Astrocyte of the cerebellum (primary cell): Measurements from ENCODE around the gene E4F1.
A peak's percentile ranks its signal among the peaks of the same experiment; 100 is the strongest.

ENCODE experiments used
- DNase-seq: peaks from one replicate; pipeline ENCODE4 v3.0.0-alpha.2; 2011; ENCODE audit warnings: low read depth
- H3K4me3 ChIP-seq: 2 replicates; pipeline ENCODE4 v1.5.1; 2011; ENCODE audit warnings: mild to moderate bottlenecking, low read depth, low read length, moderate library complexity
- in situ Hi-C: cut with HindIII; loops from 2 replicates; pipeline ENCODE4 v1.10.0; 2017; ENCODE audit warnings: low sequenced_read_pairs
- TF ChIP-seq, protein P1 (sequence below): IDR thresholded peaks from 2 replicates; pipeline ENCODE4 v1.5.1; 2012; ENCODE audit warnings: low read length, low read depth, moderate library complexity, mild to moderate bottlenecking; ENCODE audit errors: missing control alignments

Gene E4F1

DNA sequence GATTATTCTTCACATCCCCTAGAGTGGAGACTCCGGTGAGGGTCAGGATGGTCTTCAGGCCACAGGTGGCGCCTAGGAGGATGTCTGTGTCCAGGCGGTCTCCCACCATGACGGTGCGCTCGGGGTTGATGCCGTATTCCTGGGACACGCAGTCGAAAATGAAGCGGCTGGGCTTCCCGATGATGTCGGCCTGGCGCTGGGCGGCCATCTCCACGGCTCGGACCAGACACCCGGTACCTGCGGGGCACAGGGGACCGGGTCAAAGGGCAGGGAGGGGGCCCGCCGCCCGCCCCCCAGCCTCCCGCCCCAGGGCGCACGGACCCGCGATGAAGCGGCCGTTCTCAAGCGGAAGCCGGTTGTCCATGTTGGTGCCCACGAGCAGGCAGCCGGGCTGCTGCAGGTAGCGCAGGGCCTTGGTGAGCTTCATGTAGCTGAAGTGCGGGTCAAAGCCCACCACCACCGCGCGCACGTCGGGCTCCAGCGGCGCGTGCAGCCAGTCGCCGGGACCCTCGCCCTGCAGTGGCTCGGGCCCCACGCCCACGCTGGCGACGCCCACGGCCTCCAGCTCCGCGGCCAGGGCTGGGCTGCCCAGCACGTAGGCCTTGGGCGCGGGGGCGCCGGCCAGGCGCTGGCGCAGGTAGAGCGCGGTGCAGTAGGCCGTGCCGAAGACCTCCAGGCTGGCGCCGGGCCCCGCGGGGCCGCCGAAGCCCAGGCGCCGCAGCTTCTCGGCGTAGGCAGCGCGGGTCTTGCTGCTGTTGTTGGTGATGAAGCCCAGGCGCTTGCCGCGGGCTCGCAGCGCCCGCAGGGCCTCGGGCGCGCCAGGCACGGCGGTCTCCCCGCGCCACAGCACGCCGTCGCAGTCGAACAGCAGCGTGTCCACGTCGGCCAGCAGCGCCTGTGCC lies 9.3 kb upstream of the E4F1 start:
- H3K4me3 ChIP-seq: peak overlapping the region; percentile 54
- in situ Hi-C loops: no loop called here
- no peak for DNase-seq

DNA sequence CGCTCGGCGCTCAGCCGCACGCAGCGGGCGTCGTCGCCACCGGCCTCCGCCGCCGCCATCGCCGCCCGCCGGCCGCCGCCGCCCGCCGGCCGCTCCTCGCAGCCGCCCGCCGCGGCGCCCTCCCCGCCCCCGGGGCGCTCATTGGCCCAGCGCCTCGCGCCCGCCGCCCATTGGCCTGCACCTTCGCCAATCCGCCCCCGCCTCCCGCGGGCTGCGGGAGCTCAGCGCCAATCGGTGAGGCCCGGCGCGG lies 8.7 kb upstream of the E4F1 start, which contains the start of gene PGP:
TSS of gene PGP (minus strand) at position 122 of the 250 bp plus-strand sequence. CDS start at position 59, 63 bp downstream.
- H3K4me3 ChIP-seq: peak within 1 kb of the TSS; percentile 66
- no peak for DNase-seq
- in situ Hi-C loops: no loop called here
- TF ChIP-seq, protein P1, sequence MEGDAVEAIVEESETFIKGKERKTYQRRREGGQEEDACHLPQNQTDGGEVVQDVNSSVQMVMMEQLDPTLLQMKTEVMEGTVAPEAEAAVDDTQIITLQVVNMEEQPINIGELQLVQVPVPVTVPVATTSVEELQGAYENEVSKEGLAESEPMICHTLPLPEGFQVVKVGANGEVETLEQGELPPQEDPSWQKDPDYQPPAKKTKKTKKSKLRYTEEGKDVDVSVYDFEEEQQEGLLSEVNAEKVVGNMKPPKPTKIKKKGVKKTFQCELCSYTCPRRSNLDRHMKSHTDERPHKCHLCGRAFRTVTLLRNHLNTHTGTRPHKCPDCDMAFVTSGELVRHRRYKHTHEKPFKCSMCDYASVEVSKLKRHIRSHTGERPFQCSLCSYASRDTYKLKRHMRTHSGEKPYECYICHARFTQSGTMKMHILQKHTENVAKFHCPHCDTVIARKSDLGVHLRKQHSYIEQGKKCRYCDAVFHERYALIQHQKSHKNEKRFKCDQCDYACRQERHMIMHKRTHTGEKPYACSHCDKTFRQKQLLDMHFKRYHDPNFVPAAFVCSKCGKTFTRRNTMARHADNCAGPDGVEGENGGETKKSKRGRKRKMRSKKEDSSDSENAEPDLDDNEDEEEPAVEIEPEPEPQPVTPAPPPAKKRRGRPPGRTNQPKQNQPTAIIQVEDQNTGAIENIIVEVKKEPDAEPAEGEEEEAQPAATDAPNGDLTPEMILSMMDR: no peak

More for the DNA sequence above, 9.3 kb upstream of the E4F1 start:
- TF ChIP-seq, protein P1: peak; percentile 7

DNA sequence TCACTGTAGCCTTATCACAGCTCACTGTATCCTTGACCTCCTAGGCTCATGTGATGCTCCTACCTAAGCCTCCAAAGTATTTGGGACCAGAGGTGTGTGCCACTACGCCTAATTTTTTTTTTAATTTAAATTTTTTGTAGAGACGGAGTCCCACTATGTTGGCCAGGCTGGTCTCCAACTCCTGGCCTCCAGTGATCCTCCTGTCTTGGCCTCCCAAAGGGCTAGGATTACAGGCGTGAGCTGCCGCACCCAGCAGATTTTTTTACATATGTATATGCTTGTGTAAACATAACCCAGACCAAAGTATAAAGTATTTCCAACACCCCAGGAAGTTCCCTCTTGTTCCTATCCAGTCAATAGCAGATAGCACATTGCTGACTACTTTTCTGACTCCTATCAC lies 7.1 kb upstream of the E4F1 start:
- H3K4me3 ChIP-seq: no peak overlapping the region
- DNase-seq: no peak
- in situ Hi-C loops: no loop called here
- TF ChIP-seq, protein P1: no peak

DNA sequence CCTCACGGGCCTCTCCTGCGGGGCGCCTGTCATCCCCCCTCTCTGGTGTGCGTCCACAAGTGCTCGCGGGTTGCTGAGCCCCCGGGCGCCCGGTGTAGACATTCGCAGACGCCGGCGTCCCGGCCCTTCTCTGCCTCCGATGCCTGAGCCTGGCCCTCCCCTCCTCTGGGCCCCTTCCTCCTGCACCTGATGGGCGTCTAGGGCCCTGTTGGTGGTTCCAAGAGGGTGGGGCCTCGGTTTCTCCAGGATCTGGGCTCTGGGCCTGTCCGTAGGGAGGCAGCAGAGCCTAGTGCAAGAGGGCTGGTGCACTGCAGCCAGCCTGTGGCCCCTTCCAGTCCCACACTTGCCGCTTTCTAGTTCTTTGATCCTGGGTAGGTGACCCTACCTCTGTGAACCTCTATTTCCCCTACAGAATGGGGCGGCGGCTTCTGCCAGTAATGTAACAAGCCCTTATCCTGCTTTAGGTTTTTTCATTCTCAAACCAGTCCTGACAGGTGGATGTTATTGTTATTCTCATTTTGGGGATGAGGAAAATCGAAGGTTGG lies 623 bp downstream of the E4F1 start:
- peak; percentile 15 for DNase-seq
- in situ Hi-C loops: no loop called here
- peak overlapping the region; percentile 92 for H3K4me3 ChIP-seq
- TF ChIP-seq, protein P1: peak; percentile 27

DNA sequence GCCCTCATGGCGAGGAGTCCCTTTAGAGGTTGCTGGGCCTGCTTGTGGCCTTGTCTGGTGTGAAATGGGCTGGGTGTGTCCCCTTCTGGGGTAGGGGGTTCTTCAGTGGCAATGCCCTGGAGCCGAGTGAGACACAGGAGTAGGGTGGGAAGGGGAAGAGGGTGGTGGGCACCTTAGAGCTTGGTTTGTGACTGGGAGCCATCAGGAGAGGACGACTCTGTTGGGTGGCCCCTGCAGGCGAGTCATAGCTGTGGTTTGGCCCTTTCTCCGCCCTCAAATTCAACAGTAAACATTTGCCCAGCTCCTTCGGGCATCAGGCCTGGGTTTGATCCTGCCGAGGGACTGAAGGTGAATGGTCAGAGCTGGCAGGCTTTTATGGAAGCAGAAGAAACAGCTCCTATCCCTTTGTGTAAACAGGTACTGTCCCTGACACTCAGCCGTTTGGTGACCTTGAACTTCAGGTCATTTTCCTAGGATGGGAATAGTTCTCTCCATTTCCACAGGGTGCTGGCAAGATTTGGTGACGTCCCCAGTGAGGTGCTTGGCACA lies 2.9 kb downstream of the E4F1 start:
- no peak for DNase-seq
- TF ChIP-seq, protein P1: no peak
- in situ Hi-C loops: no loop called here
- H3K4me3 ChIP-seq: no peak overlapping the region

DNA sequence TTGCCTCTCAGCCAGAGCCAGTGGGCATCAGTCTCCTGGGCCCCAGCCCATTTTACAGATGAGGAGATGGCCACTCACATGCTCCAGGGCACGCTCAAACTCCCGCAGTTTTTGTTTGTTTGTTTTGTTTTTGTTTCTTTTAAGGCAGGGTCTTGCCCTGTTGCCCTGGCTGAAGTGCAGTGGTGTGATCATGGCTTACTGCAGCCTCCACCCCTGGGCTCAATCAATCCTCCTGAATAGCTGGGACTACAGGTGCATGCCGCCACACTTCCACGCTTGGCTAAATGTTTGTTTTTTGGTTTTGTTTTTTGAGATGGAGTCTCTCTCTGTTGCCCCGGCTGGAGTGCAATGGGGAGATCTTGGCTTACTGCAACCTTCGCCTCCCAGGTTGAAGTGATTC lies 3.5 kb downstream of the E4F1 start:
- TF ChIP-seq, protein P1: no peak
- H3K4me3 ChIP-seq: no peak overlapping the region
- no peak for DNase-seq
- in situ Hi-C loops: no loop called here
